CD14-positive monocyte (primary cell): ENCODE data around the gene LDLRAD4. TPM values are rescaled to one million over a fixed set of nuclear protein-coding genes. Genes with fewer than 3 reads are reported as not detected.
A peak's percentile ranks its signal among the peaks of the same experiment; 100 is the strongest.

ENCODE experiments used
- DNase-seq, 3 donors: peaks; one replicate each; pipeline ENCODE4 v3.0.0-alpha.2; 2011 to 2022
- H2AFZ ChIP-seq: 2 replicates; pipeline ENCODE4 v1.6.0; 2012; ENCODE audit warnings: mild to moderate bottlenecking, low read depth, low read length, inconsistent platforms; ENCODE audit not compliant: insufficient read depth, poor library complexity, severe bottlenecking
- H3K27ac ChIP-seq, 2 donors: 1 replicate in 1 of 2; 2 replicates in 1 of 2; pipeline ENCODE4 v1.5.1; 2012 to 2013; ENCODE audit warnings: low read length in 2 of 2, control low read depth in 1 of 2, inconsistent platforms in 1 of 2, low read depth in 1 of 2, mild to moderate bottlenecking in 1 of 2
- H3K27me3 ChIP-seq, 2 donors: one replicate each; pipeline versions ENCODE4 v1.6.0 to v1.6.1; 2011 to 2013; ENCODE audit warnings: low read length in 2 of 2; ENCODE audit not compliant: control insufficient read depth in 2 of 2, insufficient read depth in 2 of 2
- H3K36me3 ChIP-seq, 2 donors: replicated peaks in 1 of 2; 1 replicate in 1 of 2; 2 replicates in 1 of 2; pipeline versions ENCODE4 v1.5.1 to v1.6.1; 2012 to 2013; ENCODE audit warnings: low read length in 2 of 2, control low read depth in 1 of 2, inconsistent platforms in 1 of 2, mild to moderate bottlenecking in 1 of 2; ENCODE audit not compliant: insufficient read depth in 2 of 2, control insufficient read depth in 1 of 2
- H3K4me1 ChIP-seq, 2 donors: 1 replicate in 1 of 2; 2 replicates in 1 of 2; pipeline versions ENCODE4 v1.5.1 to v1.6.1; 2012 to 2013; ENCODE audit warnings: low read length in 2 of 2, control low read depth in 1 of 2, inconsistent platforms in 1 of 2, mild to moderate bottlenecking in 1 of 2, moderate library complexity in 1 of 2; ENCODE audit not compliant: insufficient read depth in 2 of 2, control insufficient read depth in 1 of 2
- H3K4me2 ChIP-seq: replicated peaks from 2 replicates; pipeline ENCODE3; 2012; ENCODE audit warnings: low read length, moderate library complexity, mild to moderate bottlenecking; ENCODE audit not compliant: poor library complexity, severe bottlenecking; ENCODE audit errors: extremely low read depth
- H3K4me3 ChIP-seq, 3 experiments: fragments of 200-600 bp in 1 of 3; sonication (generic) in 1 of 3; replicated peaks in 1 of 3; 1 replicate in 2 of 3; 2 replicates in 1 of 3; pipeline ENCODE4 v1.5.1; 2011 to 2013; ENCODE audit warnings: low read length in 3 of 3, mild to moderate bottlenecking in 3 of 3, control low read depth in 2 of 3, low read depth in 2 of 3, inconsistent platforms in 1 of 3, moderate library complexity in 1 of 3
- H3K79me2 ChIP-seq: 2 replicates; pipeline ENCODE4 v1.6.0; 2012; ENCODE audit warnings: mild to moderate bottlenecking, control low read depth, inconsistent platforms, low read length, moderate library complexity; ENCODE audit not compliant: insufficient read depth
- H3K9ac ChIP-seq: 2 replicates; pipeline ENCODE4 v1.6.0; 2017; ENCODE audit warnings: low read length, mild to moderate bottlenecking; ENCODE audit not compliant: insufficient read depth, poor library complexity, severe bottlenecking
- H3K9me3 ChIP-seq, 2 donors: replicated peaks in 1 of 2; 1 replicate in 1 of 2; 2 replicates in 1 of 2; pipeline versions ENCODE4 v1.5.1 to v1.6.1; 2012 to 2013; ENCODE audit warnings: low read length in 2 of 2, control low read depth in 1 of 2; ENCODE audit not compliant: control insufficient read depth in 1 of 2, insufficient read depth in 1 of 2
- H4K20me1 ChIP-seq: 2 replicates; pipeline ENCODE4 v1.6.0; 2012; ENCODE audit warnings: mild to moderate bottlenecking, low read length, control low read depth, moderate library complexity; ENCODE audit not compliant: insufficient read depth
- H3K27ac Mint-ChIP-seq, 7 donors: one replicate each; pipeline ENCODE4 v1.8.0; 2020; ENCODE audit warnings: mild to moderate bottlenecking in 7 of 7, mixed read lengths in 7 of 7, moderate library complexity in 6 of 7, inconsistent platforms in 2 of 7
- H3K27me3 Mint-ChIP-seq, 3 donors: one replicate each; pipeline ENCODE4 v1.8.0; 2021 to 2022; ENCODE audit warnings: low read depth in 3 of 3, mild to moderate bottlenecking in 3 of 3, mixed read lengths in 3 of 3, moderate library complexity in 3 of 3, inconsistent platforms in 1 of 3
- H3K36me3 Mint-ChIP-seq, 2 donors: one replicate each; pipeline ENCODE4 v1.8.0; 2020; ENCODE audit warnings: mixed read lengths in 2 of 2, inconsistent platforms in 1 of 2, mild to moderate bottlenecking in 1 of 2
- H3K4me1 Mint-ChIP-seq: one replicate; pipeline ENCODE4 v1.8.0; 2020; ENCODE audit warnings: mild to moderate bottlenecking, mixed read lengths
- H3K4me3 Mint-ChIP-seq, 2 donors: one replicate each; pipeline ENCODE4 v1.8.0; 2020; ENCODE audit warnings: mild to moderate bottlenecking in 2 of 2, mixed read lengths in 2 of 2, moderate library complexity in 1 of 2
- H3K9me3 Mint-ChIP-seq, 7 donors: one replicate each; pipeline ENCODE4 v1.8.0; 2020 to 2022; ENCODE audit warnings: mixed read lengths in 7 of 7, mild to moderate bottlenecking in 6 of 7, moderate library complexity in 6 of 7, inconsistent platforms in 2 of 7
- WGBS: methylation state at CpG from one replicate; pipeline ENCODE4 v1.1.5; 2013; ENCODE audit warnings: missing lambda C conversion rate; ENCODE audit not compliant: insufficient coverage; 5-methylcytosine and 5-hydroxymethylcytosine counted together
- intact Hi-C, 2 donors: fragments of 100-400 bp; cut with micrococcal nuclease; formaldehyde crosslinking; loops; one replicate each; pipeline versions ENCODE4 v1.15.0 to v1.15.1; 2023
- polyA plus RNA-seq, 3 donors: library from polyadenylated mRNA; depleted of rRNA in 1 of 3; unstranded in 2 of 3; stranded (reverse) in 1 of 3; fragments of 300-500 nt in 2 of 3; fragments of >200 nt in 1 of 3; fragmentation: Illumina TruSeq in 2 of 3; gene quantifications; 1 replicate in 2 of 3; 2 replicates in 1 of 3; pipeline ENCODE4 v1.2.3, GENCODE V29; 2012 to 2021
- TF ChIP-seq, protein P1 (sequence below): fragments of 200-600 bp; IDR thresholded peaks from one replicate; pipeline ENCODE4 v1.8.0; 2022; ENCODE audit warnings: antibody characterized with exemption, mild to moderate bottlenecking

LDLRAD4 gene
- polyA plus RNA-seq, 3 donors, result 13.5 to 15.4 (median 13.8) TPM

DNA sequence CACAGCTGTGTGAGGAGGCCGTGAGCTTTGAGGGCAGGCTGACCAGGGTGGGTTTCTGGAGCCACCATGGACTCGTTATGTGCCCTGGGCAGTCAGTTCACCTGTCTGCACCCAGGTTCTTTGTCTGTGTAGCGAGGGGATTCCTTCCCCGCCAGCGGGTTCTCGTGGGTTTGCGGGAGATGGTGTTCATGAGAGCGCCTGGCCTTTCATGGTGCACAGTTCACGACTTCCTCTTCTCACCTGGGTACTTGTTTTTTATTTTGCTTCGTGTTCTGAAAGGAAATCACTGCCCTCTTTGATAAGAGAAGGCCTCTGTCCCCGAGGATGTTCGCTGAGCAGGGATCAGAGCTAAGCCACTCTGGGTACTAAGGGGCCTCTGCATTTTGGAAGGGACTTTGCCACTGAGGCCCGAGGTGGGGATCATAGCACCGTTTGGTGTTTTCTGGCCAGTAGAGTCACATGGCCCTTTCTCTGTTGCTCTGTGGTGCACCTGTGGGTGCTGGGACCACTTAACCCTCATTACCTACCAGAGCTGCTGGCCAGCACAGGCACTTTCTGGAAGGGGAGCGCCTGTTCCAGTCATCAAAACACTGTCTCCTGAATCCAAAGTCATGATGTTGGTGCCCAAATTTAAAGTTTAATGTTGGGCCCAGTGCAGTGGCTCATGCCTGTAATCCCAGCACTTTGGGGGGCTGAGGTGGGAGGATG, 78.5 kb downstream of the LDLRAD4 start:
- Histone ChIP-seq H4K20me1 (peaks cover 6% of the 10 kb centered on the region), H3K9ac (no peak overlapping the region), H3K27me3 (no peaks in the 10 kb centered on the region), H3K9me3 (no peaks in the 10 kb centered on the region), H3K79me2 (no peaks in the 10 kb centered on the region), H2AFZ (no peak overlapping the region), H3K4me1 (no peaks in the 10 kb centered on the region), H3K36me3 (no peaks in the 10 kb centered on the region), H3K4me3 (no peak overlapping the region), H3K27ac (no peak overlapping the region), H3K4me2 (no peak overlapping the region)
- TF ChIP-seq, protein P1, sequence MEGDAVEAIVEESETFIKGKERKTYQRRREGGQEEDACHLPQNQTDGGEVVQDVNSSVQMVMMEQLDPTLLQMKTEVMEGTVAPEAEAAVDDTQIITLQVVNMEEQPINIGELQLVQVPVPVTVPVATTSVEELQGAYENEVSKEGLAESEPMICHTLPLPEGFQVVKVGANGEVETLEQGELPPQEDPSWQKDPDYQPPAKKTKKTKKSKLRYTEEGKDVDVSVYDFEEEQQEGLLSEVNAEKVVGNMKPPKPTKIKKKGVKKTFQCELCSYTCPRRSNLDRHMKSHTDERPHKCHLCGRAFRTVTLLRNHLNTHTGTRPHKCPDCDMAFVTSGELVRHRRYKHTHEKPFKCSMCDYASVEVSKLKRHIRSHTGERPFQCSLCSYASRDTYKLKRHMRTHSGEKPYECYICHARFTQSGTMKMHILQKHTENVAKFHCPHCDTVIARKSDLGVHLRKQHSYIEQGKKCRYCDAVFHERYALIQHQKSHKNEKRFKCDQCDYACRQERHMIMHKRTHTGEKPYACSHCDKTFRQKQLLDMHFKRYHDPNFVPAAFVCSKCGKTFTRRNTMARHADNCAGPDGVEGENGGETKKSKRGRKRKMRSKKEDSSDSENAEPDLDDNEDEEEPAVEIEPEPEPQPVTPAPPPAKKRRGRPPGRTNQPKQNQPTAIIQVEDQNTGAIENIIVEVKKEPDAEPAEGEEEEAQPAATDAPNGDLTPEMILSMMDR, result no peak
- Mint-ChIP-seq H3K4me1 (peaks cover 3% of the 10 kb centered on the region), H3K36me3 (no peaks in the 10 kb centered on the region), H3K4me3 (no peak overlapping the region), H3K27me3 (peaks cover 4 to 10% (median 6%) of the 10 kb centered on the region in 3 donors), H3K9me3 (peaks cover 0 to 2% (median 0%) of the 10 kb centered on the region in 7 donors), H3K27ac (peak overlapping the region in 1 of 7 donors; percentile 42)
- DNase-seq, result no peak
- intact Hi-C loops, result no loop called here
- 78% methylated on average over 5 of the region's 15 CpGs for WGBS

DNA sequence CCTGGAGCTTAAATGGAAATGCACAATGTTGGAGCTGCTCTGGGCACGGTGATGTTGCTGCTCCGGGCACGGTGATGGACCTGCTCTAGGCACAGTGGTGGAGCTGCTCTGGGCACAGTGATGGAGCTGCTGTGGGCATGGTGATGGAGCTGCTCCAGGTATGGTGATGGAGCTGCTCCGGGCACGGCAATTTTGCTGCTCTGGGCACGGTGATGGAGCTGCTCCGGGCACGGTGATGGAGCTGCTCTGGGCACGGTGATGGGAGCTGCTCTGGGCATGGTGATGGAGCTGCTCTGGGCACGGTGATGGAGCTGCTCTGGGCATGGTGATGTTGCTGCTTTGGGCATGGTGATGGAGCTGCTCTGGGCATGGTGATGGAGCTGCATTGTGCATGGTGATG, 79.7 kb downstream of the LDLRAD4 start:
- 97% methylated on average over 10 of the region's 10 CpGs for WGBS
- Histone ChIP-seq H3K4me2 (no peak overlapping the region), H3K27me3 (no peaks in the 10 kb centered on the region), H3K27ac (no peak overlapping the region), H3K36me3 (no peaks in the 10 kb centered on the region), H3K4me3 (no peak overlapping the region), H4K20me1 (peaks cover 16% of the 10 kb centered on the region), H2AFZ (no peak overlapping the region), H3K79me2 (no peaks in the 10 kb centered on the region), H3K9me3 (no peaks in the 10 kb centered on the region), H3K4me1 (peaks cover 12% of the 10 kb centered on the region in 2 donors), H3K9ac (no peak overlapping the region)
- H3K4me3 Mint-ChIP-seq, result no peak overlapping the region
- peaks cover 15% of the 10 kb centered on the region for H3K4me1 Mint-ChIP-seq
- peaks cover 6 to 13% (median 7%) of the 10 kb centered on the region in 3 donors for H3K27me3 Mint-ChIP-seq
- no peak overlapping the region for H3K27ac Mint-ChIP-seq
- TF ChIP-seq, protein P1, result no peak
- intact Hi-C loops, result no loop called here
- no peak for DNase-seq
- peaks cover 0 to 2% (median 0%) of the 10 kb centered on the region in 7 donors for H3K9me3 Mint-ChIP-seq
- no peaks in the 10 kb centered on the region for H3K36me3 Mint-ChIP-seq
